Liver (tissue), 9 donors: ENCODE data around the gene FHIP2A. TPM values are rescaled to one million over a fixed set of nuclear protein-coding genes. Genes with fewer than 3 reads are reported as not detected.

ENCODE experiments used
- DNase-seq: peaks from one replicate; pipeline ENCODE4 v3.0.0-alpha.2; 2017; ENCODE audit warnings: low spot score
- H3K27ac ChIP-seq, 2 donors: one replicate each; pipeline ENCODE4 v1.7.0; 2013; ENCODE audit warnings: inconsistent platforms in 2 of 2, low read length in 2 of 2, control low read depth in 1 of 2, low read depth in 1 of 2, mild to moderate bottlenecking in 1 of 2
- H3K27me3 ChIP-seq, 4 donors: one replicate each; pipeline versions ENCODE4 v1.6.1 to v1.7.0; 2013; ENCODE audit warnings: low read length in 3 of 4, inconsistent platforms in 1 of 4, mild to moderate bottlenecking in 1 of 4, moderate library complexity in 1 of 4; ENCODE audit not compliant: control insufficient read depth in 4 of 4, insufficient read depth in 4 of 4
- H3K36me3 ChIP-seq, 4 donors: one replicate each; pipeline versions ENCODE4 v1.6.1 to v1.7.0; 2013; ENCODE audit warnings: low read length in 3 of 4, mild to moderate bottlenecking in 3 of 4, low read depth in 1 of 4, moderate library complexity in 1 of 4; ENCODE audit not compliant: control insufficient read depth in 4 of 4, insufficient read depth in 3 of 4
- H3K4me1 ChIP-seq, 4 donors: one replicate each; pipeline versions ENCODE4 v1.6.1 to v1.7.0; 2013; ENCODE audit warnings: low read length in 3 of 4, mild to moderate bottlenecking in 3 of 4, moderate library complexity in 1 of 4; ENCODE audit not compliant: control insufficient read depth in 4 of 4, insufficient read depth in 4 of 4
- H3K4me3 ChIP-seq, 3 donors: one replicate each; pipeline versions ENCODE4 v1.6.1 to v1.7.0; 2013; ENCODE audit warnings: low read length in 3 of 3, control low read depth in 1 of 3, low read depth in 1 of 3, mild to moderate bottlenecking in 1 of 3
- H3K9ac ChIP-seq, 2 donors: one replicate each; pipeline ENCODE4 v1.7.0; 2013; ENCODE audit warnings: low read length in 2 of 2, mild to moderate bottlenecking in 2 of 2, moderate library complexity in 2 of 2, control low read depth in 1 of 2, low read depth in 1 of 2
- H3K9me3 ChIP-seq, 4 donors: one replicate each; pipeline versions ENCODE4 v1.6.1 to v1.7.0; 2013; ENCODE audit warnings: low read length in 3 of 4; ENCODE audit not compliant: control insufficient read depth in 4 of 4
- ATF3 ChIP-seq: IDR thresholded peaks from 2 replicates; pipeline ENCODE4 v1.6.1; 2016; ENCODE audit warnings: antibody characterized with exemption
- CTCF ChIP-seq: fragments of 150-350 bp; IDR thresholded peaks from 2 replicates; pipeline ENCODE4 v1.5.1; 2017; ENCODE audit warnings: improper control_type of control experiment, low read depth, low read length; ENCODE audit not compliant: missing input control
- EGR1 ChIP-seq, 2 donors: IDR thresholded peaks; 2 replicates each; pipeline ENCODE4 v1.6.1; 2016 to 2018; ENCODE audit warnings: antibody characterized with exemption in 2 of 2, low read depth in 2 of 2
- FOXA1 ChIP-seq: IDR thresholded peaks from 2 replicates; pipeline ENCODE4 v1.6.1; 2016; ENCODE audit warnings: antibody characterized with exemption
- FOXA2 ChIP-seq: IDR thresholded peaks from 2 replicates; pipeline ENCODE4 v1.6.1; 2016; ENCODE audit warnings: antibody characterized with exemption
- GABPA ChIP-seq, 2 donors: IDR thresholded peaks in 1 of 2; conservative IDR thresholded peaks in 1 of 2; 2 replicates each; pipeline ENCODE4 v1.6.1; 2016; ENCODE audit warnings: antibody characterized with exemption in 2 of 2, mild to moderate bottlenecking in 1 of 2, moderate library complexity in 1 of 2
- HNF4A ChIP-seq, 2 donors: conservative IDR thresholded peaks; 2 replicates each; pipeline ENCODE4 v1.6.1; 2016; ENCODE audit warnings: antibody characterized with exemption in 2 of 2, mild to moderate bottlenecking in 2 of 2
- HNF4G ChIP-seq: IDR thresholded peaks from 2 replicates; pipeline ENCODE4 v1.6.1; 2016; ENCODE audit warnings: antibody characterized with exemption
- JUND ChIP-seq, 2 donors: IDR thresholded peaks; 2 replicates each; pipeline ENCODE4 v1.6.1; 2016; ENCODE audit warnings: antibody characterized with exemption in 2 of 2
- MAX ChIP-seq: IDR thresholded peaks from 2 replicates; pipeline ENCODE4 v1.6.1; 2016; ENCODE audit warnings: antibody characterized with exemption
- NR2F2 ChIP-seq: IDR thresholded peaks from 2 replicates; pipeline ENCODE4 v1.6.1; 2016; ENCODE audit warnings: antibody characterized with exemption
- RAD21 ChIP-seq, 2 donors: IDR thresholded peaks; 2 replicates each; pipeline ENCODE4 v1.6.1; 2016; ENCODE audit warnings: antibody characterized with exemption in 2 of 2, mild to moderate bottlenecking in 2 of 2
- RXRA ChIP-seq, 2 donors: IDR thresholded peaks; 2 replicates each; pipeline ENCODE4 v1.6.1; 2017 to 2018; ENCODE audit warnings: antibody characterized with exemption in 2 of 2, mild to moderate bottlenecking in 1 of 2
- SP1 ChIP-seq: IDR thresholded peaks from 2 replicates; pipeline ENCODE4 v1.6.1; 2018; ENCODE audit warnings: antibody characterized with exemption, mild to moderate bottlenecking
- TAF1 ChIP-seq: conservative IDR thresholded peaks from 2 replicates; pipeline ENCODE4 v1.6.1; 2016; ENCODE audit warnings: antibody characterized with exemption, mild to moderate bottlenecking
- YY1 ChIP-seq: IDR thresholded peaks from 2 replicates; pipeline ENCODE4 v1.6.1; 2016; ENCODE audit warnings: antibody characterized with exemption, mild to moderate bottlenecking
- ZBTB33 ChIP-seq: IDR thresholded peaks from 2 replicates; pipeline ENCODE4 v1.6.1; 2016; ENCODE audit warnings: antibody characterized with exemption
- WGBS: extraction: QIAGEN DNeasy Blood & Tissue Kit; methylation state at CpG from one replicate; pipeline ENCODE4 v1.1.7; 2013; 5-methylcytosine and 5-hydroxymethylcytosine counted together
- polyA plus RNA-seq, 2 donors: library from polyadenylated mRNA; stranded (reverse) in 1 of 2; unstranded in 1 of 2; fragments of 200-250 nt in 1 of 2; fragments of >200 nt in 1 of 2; fragmentation: Nextera tagmentation in 1 of 2; extraction: Ambion mirVana in 1 of 2; gene quantifications; one replicate each; pipeline versions ENCODE4 v1.2.1 to v1.2.3, GENCODE V29; 2013 to 2015
- total RNA-seq, 2 donors: library from RNA; depleted of rRNA; stranded (reverse); fragments of >200 nt; gene quantifications; one replicate each; pipeline ENCODE4 v1.2.3, GENCODE V29; 2014
- donor health status: healthy.
- donor health status: healthy.
- donor health status: healthy.
- donor health status: healthy.
- donor health status: healthy.

Gene FHIP2A
- total and polyA plus RNA-seq, 4 donors = 8.0 to 21.1 (median 13.3) TPM

GRCh38 chr10:114857922-114858629 lies 36.5 kb downstream of the FHIP2A start:
- no peak overlapping the region for H3K4me3 ChIP-seq
- peak overlapping the region; percentile 17 to 48 for H3K9ac ChIP-seq
- no peaks in the 10 kb centered on the region for H3K9me3 ChIP-seq
- peaks cover 7 to 34% (median 15%) of the 10 kb centered on the region in 4 donors for H3K4me1 ChIP-seq
- H3K36me3 ChIP-seq = peaks cover 2 to 40% (median 18%) of the 10 kb centered on the region in 4 donors
- WGBS = 17% methylated on average over 2 of the region's 2 CpGs
- H3K27me3 ChIP-seq = no peaks in the 10 kb centered on the region
- DNase-seq = no peak
- peak overlapping the region; percentile 57 to 62 for H3K27ac ChIP-seq
- no peak for TF ChIP-seq FOXA2
- peak; percentile 72 for TF ChIP-seq SP1
- TF ChIP-seq TAF1 = no peak
- no peak for TF ChIP-seq NR2F2
- no peak for TF ChIP-seq CTCF
- peak; percentile 24 to 26 for TF ChIP-seq JUND (IDR thresholded peaks at IDR 0.05)
- peak; percentile 77 for TF ChIP-seq RXRA (IDR thresholded peaks at IDR 0.05)
- TF ChIP-seq YY1 = peak; percentile 21
- TF ChIP-seq HNF4A (conservative IDR thresholded peaks at IDR 0.05) = peak; percentile 79 to 83
- TF ChIP-seq HNF4G = peak; percentile 34

- no peak for TF ChIP-seq GABPA (IDR thresholded peaks at IDR 0.05 in 1 of 2, conservative IDR thresholded peaks at IDR 0.05 in 1 of 2)
- TF ChIP-seq HNF4A (conservative IDR thresholded peaks at IDR 0.05) = peak in 1 of 2 donors; percentile 10
- TF ChIP-seq EGR1 (IDR thresholded peaks at IDR 0.05; ENCODE audit: low read depth in 2 of 2) = no peak
- H3K27me3 ChIP-seq = no peaks in the 10 kb centered on the region
- WGBS = 37% methylated on average over 7 of the region's 7 CpGs
- H3K4me1 ChIP-seq = peaks cover 7 to 34% (median 15%) of the 10 kb centered on the region in 4 donors
- no peaks in the 10 kb centered on the region for H3K9me3 ChIP-seq
- DNase-seq = no peak
- no peak overlapping the region for H3K4me3 ChIP-seq
- H3K27ac ChIP-seq = peak overlapping the region in 1 of 2 donors; percentile 42
- H3K36me3 ChIP-seq = peaks cover 2 to 49% (median 22%) of the 10 kb centered on the region in 4 donors
- H3K9ac ChIP-seq = peak overlapping the region in 1 of 2 donors; percentile 7
These were observed 37.6 kb downstream of the FHIP2A start for GRCh38 chr10:114859222-114859621.

- peaks cover 2 to 37% (median 17%) of the 10 kb centered on the region in 4 donors for H3K36me3 ChIP-seq
- no peak overlapping the region for H3K27ac ChIP-seq
- H3K4me1 ChIP-seq = peaks cover 0 to 16% (median 9%) of the 10 kb centered on the region in 4 donors
- H3K9ac ChIP-seq = no peak overlapping the region
- 93% methylated on average over 4 of the region's 4 CpGs for WGBS
- H3K9me3 ChIP-seq = no peaks in the 10 kb centered on the region
- DNase-seq = no peak
- H3K4me3 ChIP-seq = no peak overlapping the region
- H3K27me3 ChIP-seq = no peaks in the 10 kb centered on the region
- no peak for TF ChIP-seq FOXA1
- TF ChIP-seq HNF4G = no peak
- no peak for TF ChIP-seq HNF4A (conservative IDR thresholded peaks at IDR 0.05)
- TF ChIP-seq JUND (IDR thresholded peaks at IDR 0.05) = no peak
- TF ChIP-seq NR2F2 = no peak
- no peak for TF ChIP-seq SP1
- TF ChIP-seq RAD21 (IDR thresholded peaks at IDR 0.05) = no peak
- no peak for TF ChIP-seq FOXA2
- no peak for TF ChIP-seq ATF3
- no peak for TF ChIP-seq YY1
- TF ChIP-seq MAX = no peak
- TF ChIP-seq CTCF = no peak
- TF ChIP-seq EGR1 (IDR thresholded peaks at IDR 0.05; ENCODE audit: low read depth in 2 of 2) = no peak
- no peak for TF ChIP-seq GABPA (IDR thresholded peaks at IDR 0.05 in 1 of 2, conservative IDR thresholded peaks at IDR 0.05 in 1 of 2)
- TF ChIP-seq ZBTB33 = no peak
These were observed 40.9 kb downstream of the FHIP2A start for GRCh38 chr10:114862456-114862855.
